Neural crest cell (in vitro differentiated cells): ENCODE measurements around the gene ABLIM2. TPM values are rescaled to one million over a fixed set of nuclear protein-coding genes. Genes with fewer than 3 reads are reported as not detected.

ENCODE experiments used
- DNase-seq: peaks from one replicate; pipeline ENCODE4 v3.0.0; 2021; ENCODE audit warnings: low read depth, mixed read lengths, low spot score
- H3K27ac Mint-ChIP-seq: one replicate; pipeline ENCODE4 v1.8.0; 2021; ENCODE audit warnings: mild to moderate bottlenecking, mixed read lengths; ENCODE audit not compliant: unreplicated experiment
- H3K27me3 Mint-ChIP-seq: 2 replicates; pipeline ENCODE4 v1.8.0; 2021; ENCODE audit warnings: low read depth, mild to moderate bottlenecking, mixed read lengths
- H3K36me3 Mint-ChIP-seq: 2 replicates; pipeline ENCODE4 v1.8.0; 2021; ENCODE audit warnings: low read depth, mild to moderate bottlenecking, mixed read lengths
- H3K4me1 Mint-ChIP-seq: 2 replicates; pipeline ENCODE4 v1.8.0; 2021; ENCODE audit warnings: mixed read lengths
- H3K4me3 Mint-ChIP-seq: one replicate; pipeline ENCODE4 v1.8.0; 2021; ENCODE audit warnings: mild to moderate bottlenecking, mixed read lengths
- H3K9me3 Mint-ChIP-seq: 2 replicates; pipeline ENCODE4 v1.8.0; 2021; ENCODE audit warnings: mixed read lengths
- total RNA-seq: library from RNA; stranded (reverse); gene quantifications from 2 replicates; pipeline ENCODE4 v1.2.1, GENCODE V29; 2021
- TF ChIP-seq, protein P1 (sequence below): fragments of 200-600 bp; sonication (generic); conservative IDR thresholded peaks from 2 replicates; pipeline ENCODE4 v1.5.0; 2021; ENCODE audit warnings: antibody characterized with exemption, mild to moderate bottlenecking

The ABLIM2 gene
- total RNA-seq, 1 donor from 2014 or later: 3.8 TPM

DNA sequence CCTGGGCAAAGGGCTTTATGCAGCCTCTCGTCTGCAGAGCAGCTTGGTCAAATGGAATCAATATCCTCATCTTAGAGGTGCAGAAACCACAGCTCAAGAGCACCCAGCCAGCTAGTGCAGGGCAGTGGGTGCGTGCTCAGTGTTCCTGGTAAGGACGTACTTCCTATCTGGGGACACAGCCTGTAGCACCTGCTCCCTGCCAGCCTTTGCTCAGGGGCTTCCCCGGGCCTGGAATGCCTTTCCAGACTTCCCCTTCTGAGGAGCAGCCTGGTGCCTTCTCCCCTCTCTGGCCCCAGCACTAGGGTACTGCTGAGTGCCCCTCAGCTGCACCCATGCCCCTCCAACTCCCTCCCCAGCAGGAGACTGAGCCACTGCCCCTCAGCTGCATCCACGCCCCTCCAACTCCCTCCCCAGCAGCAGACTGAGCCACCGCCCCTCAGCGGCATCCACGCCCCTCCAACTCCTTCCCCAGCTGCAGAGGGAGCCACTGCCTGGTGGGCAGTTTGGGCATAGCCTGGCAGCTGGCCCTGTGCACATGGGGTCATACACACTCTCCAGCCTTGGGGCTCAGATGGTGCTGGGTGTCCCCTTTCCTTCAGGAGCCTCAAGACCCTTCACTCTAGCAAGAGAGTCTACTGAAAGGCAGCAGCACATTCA is 176.7 kb downstream of the ABLIM2 start:
- H3K27me3 Mint-ChIP-seq: no peaks in the 10 kb centered on the region
- no peaks in the 10 kb centered on the region for H3K36me3 Mint-ChIP-seq
- H3K4me3 Mint-ChIP-seq: no peak overlapping the region
- DNase-seq: no peak
- peaks cover 10% of the 10 kb centered on the region for H3K4me1 Mint-ChIP-seq
- TF ChIP-seq, protein P1, sequence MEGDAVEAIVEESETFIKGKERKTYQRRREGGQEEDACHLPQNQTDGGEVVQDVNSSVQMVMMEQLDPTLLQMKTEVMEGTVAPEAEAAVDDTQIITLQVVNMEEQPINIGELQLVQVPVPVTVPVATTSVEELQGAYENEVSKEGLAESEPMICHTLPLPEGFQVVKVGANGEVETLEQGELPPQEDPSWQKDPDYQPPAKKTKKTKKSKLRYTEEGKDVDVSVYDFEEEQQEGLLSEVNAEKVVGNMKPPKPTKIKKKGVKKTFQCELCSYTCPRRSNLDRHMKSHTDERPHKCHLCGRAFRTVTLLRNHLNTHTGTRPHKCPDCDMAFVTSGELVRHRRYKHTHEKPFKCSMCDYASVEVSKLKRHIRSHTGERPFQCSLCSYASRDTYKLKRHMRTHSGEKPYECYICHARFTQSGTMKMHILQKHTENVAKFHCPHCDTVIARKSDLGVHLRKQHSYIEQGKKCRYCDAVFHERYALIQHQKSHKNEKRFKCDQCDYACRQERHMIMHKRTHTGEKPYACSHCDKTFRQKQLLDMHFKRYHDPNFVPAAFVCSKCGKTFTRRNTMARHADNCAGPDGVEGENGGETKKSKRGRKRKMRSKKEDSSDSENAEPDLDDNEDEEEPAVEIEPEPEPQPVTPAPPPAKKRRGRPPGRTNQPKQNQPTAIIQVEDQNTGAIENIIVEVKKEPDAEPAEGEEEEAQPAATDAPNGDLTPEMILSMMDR: no peak
- H3K9me3 Mint-ChIP-seq: no peaks in the 10 kb centered on the region
- H3K27ac Mint-ChIP-seq: no peak overlapping the region

DNA sequence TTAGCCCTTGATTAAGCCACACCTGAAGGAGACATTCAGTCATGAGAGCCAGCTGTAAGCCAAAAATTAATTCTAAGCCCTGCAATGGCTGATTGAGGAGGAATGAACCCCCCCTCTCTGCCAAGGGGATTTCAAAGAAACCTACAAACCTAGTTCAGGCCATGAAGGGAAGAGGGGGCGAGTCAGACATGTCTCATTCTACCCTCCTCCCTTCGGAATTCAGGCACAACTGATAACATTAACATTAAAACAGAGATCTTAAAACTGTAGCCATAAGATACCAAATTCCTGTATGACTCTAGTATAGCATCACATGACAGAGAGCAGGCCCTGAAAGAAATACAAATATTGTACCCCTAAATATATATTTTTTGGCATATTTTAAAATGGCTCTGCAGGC is 178.6 kb downstream of the ABLIM2 start:
- H3K27ac Mint-ChIP-seq: no peak overlapping the region

DNA sequence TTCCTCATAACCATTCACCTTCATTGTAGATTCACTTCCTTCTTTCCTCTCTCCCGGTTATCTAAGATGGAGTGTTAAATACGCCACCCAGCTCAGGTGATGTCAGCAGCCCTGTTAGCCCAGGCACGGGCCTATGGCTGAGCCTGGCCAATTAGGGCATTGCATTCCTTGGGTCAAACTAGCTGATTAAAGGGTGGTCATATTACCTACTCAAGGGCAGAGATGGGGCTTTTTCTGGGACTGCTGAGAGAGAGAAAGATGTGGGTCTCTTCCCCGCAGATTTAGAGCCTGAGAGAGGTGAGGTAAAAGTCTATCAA is 179.0 kb downstream of the ABLIM2 start:
- no peaks in the 10 kb centered on the region for H3K4me1 Mint-ChIP-seq
- no peaks in the 10 kb centered on the region for H3K36me3 Mint-ChIP-seq
- TF ChIP-seq, protein P1: no peak
- H3K27ac Mint-ChIP-seq: no peak overlapping the region
- no peaks in the 10 kb centered on the region for H3K9me3 Mint-ChIP-seq
- H3K4me3 Mint-ChIP-seq: no peak overlapping the region
- H3K27me3 Mint-ChIP-seq: no peaks in the 10 kb centered on the region
- no peak for DNase-seq

More for the DNA sequence above, 178.6 kb downstream of the ABLIM2 start:
- H3K4me3 Mint-ChIP-seq: no peak overlapping the region
- no peaks in the 10 kb centered on the region for H3K4me1 Mint-ChIP-seq
- H3K27me3 Mint-ChIP-seq: no peaks in the 10 kb centered on the region
- no peaks in the 10 kb centered on the region for H3K9me3 Mint-ChIP-seq
- DNase-seq: no peak
- no peaks in the 10 kb centered on the region for H3K36me3 Mint-ChIP-seq
- TF ChIP-seq, protein P1: no peak

DNA sequence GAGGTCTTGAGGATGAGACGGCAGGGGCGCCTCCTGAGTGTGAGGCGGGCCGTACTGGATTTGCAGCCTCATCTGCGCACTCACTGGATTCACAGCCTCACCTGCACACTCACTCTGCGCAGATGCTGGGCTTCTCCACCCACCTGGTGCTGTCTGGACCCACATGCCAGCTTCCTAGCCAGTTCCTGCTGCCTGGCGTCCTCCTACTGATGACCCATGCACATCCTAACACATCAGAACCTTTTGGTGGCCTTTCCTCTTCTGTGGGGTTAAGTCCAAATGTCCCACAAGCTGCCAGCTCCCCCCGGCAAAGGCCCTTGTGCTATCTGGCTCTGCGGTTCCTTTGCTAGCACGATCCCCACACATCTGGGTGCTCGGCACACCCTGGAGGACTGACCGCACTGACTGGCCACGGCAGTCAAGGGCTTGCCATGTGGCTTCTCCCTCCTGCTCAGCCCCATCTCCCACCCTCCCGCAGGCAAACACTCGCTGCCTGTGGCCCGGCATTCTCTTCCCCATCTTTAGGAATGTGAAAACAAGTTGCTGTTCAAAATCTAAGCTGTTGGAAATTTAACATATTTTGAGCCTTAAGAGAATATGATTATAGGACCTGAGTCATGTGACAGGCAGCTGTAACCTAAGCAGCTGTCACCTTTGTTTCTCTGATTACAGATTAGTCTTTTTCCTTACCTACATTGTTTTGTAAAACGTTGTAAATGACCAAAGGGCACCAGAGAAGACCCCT is 179.5 kb downstream of the ABLIM2 start:
- no peak for DNase-seq
- Mint-ChIP-seq H3K9me3 (no peaks in the 10 kb centered on the region), H3K4me3 (no peak overlapping the region), H3K36me3 (no peaks in the 10 kb centered on the region), H3K4me1 (no peaks in the 10 kb centered on the region), H3K27me3 (no peaks in the 10 kb centered on the region), H3K27ac (no peak overlapping the region)
- TF ChIP-seq, protein P1: no peak

DNA sequence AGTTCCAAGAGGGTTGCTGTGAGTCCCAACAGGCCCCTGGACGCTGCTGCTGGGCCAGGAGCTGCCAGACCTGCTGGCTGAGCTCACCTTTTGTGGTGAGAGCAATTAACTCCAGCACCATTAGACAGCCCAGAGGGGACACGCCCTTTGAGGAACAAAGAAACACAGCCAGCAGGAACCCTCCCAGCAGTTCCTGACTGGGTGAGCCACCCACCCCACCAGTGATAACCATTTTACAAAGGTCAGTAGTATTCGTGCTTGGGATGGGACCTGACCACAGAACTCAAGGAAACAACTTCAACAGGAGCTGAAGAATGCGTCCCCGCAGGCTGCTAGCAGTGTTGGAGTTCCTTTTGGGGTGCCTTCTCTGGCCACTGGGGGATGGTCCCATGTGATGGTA is 180.1 kb downstream of the ABLIM2 start:
- DNase-seq: no peak
- Mint-ChIP-seq H3K4me1 (no peaks in the 10 kb centered on the region), H3K4me3 (no peak overlapping the region), H3K9me3 (no peaks in the 10 kb centered on the region), H3K36me3 (no peaks in the 10 kb centered on the region), H3K27me3 (no peaks in the 10 kb centered on the region), H3K27ac (no peak overlapping the region)
- TF ChIP-seq, protein P1: no peak
